ENCODE data around the gene RIPPLY3. TPM values are rescaled to one million over a fixed set of nuclear protein-coding genes. Genes with fewer than 3 reads are reported as not detected.
A peak's percentile ranks its signal among the peaks of the same experiment; 100 is the strongest.

The RIPPLY3 gene
- total RNA-seq (under 1 TPM in 2 of 5 donors, not detected in 3; 0.18 to 0.43 TPM), polyA plus RNA-seq (under 1 TPM in 2 of 3 donors, not detected in 1; 0.56 to 0.65 TPM)
- long read RNA-seq, donor 1 = 0 reads
- long read RNA-seq, donor 2 = 0 reads
- long read RNA-seq, donor 3 = 0 reads
- long read RNA-seq, donor 4 = 0 reads
- long read RNA-seq, donor 5 = 0 reads
- long read RNA-seq, donor 6 = 0 reads
- long read RNA-seq, donor 7, partial matches to known transcripts = 0 of 1 reads
- long read RNA-seq, donor 7, other reads (novel, unspliced or antisense) = 0 of 1 reads
- long read RNA-seq, donor 8 = 0 reads
- long read RNA-seq, donor 9, partial matches to known transcripts = 0 of 1 reads
- long read RNA-seq, donor 9, other reads (novel, unspliced or antisense) = 0 of 1 reads
- long read RNA-seq, donor 10 = 0 reads

GRCh38 chr21:37006486-37007291 is at the start of gene RIPPLY3:
Gene RIPPLY3, plus strand, starts transcription at chr21:37006702. Its CDS starts 71 bp downstream, at chr21:37006773.
- intact Hi-C loops (cut with DNase I; ENCODE audit: low total_unique reads) = no loop called here
- no peaks in the 10 kb centered on the region for H3K9me3 ChIP-seq
- peaks cover 12 to 36% (median 28%) of the 10 kb centered on the region in 4 donors for H3K4me1 ChIP-seq
- TF ChIP-seq POLR2A (IDR thresholded peaks at IDR 0.05) (no peak), EP300 (IDR thresholded peaks at IDR 0.05) (no peak), POLR2AphosphoS5 (IDR thresholded peaks at IDR 0.05) (no peak), CTCF (IDR thresholded peaks at IDR 0.05) (no peak)
- peaks cover 3 to 61% (median 14%) of the 10 kb centered on the region in 3 donors for H3K27me3 ChIP-seq
- H3K4me3 ChIP-seq = peak within 1 kb of the TSS; percentile 47 to 74 (median 60)
- no peak within 1 kb of the TSS for H3K27ac ChIP-seq
- DNase-seq = peak in 1 of 2 donors; percentile 60
- 1 to 6% (median 2%) methylated on average over 29 to 87 of the region's 87 CpGs for WGBS, 5 donors
- H3K36me3 ChIP-seq = no peaks in the 10 kb centered on the region

- Histone ChIP-seq H3K9me3 (no peaks in the 10 kb centered on the region), H3K4me3 (no peak overlapping the region), H3K27me3 (no peaks in the 10 kb centered on the region), H3K36me3 (peaks cover 0 to 65% (median 35%) of the 10 kb centered on the region in 4 donors), H3K27ac (no peak overlapping the region), H3K4me1 (peaks cover 0 to 6% (median 0%) of the 10 kb centered on the region in 4 donors)
- 88 to 97% (median 95%) methylated on average over 4 to 17 of the region's 17 CpGs for WGBS, 5 donors
- DNase-seq = no peak
- TF ChIP-seq CTCF (IDR thresholded peaks at IDR 0.05) (no peak), EP300 (IDR thresholded peaks at IDR 0.05) (no peak), POLR2AphosphoS5 (IDR thresholded peaks at IDR 0.05) (no peak), POLR2A (IDR thresholded peaks at IDR 0.05) (no peak)
- intact Hi-C loops (cut with DNase I; ENCODE audit: low total_unique reads) = no loop called here
Observed at GRCh38 chr21:36959020-36959835, 47.3 kb upstream of the RIPPLY3 start.

GRCh38 chr21:36960676-36961284 is 45.7 kb upstream of the RIPPLY3 start:
- no peak for DNase-seq
- intact Hi-C loops (cut with DNase I; ENCODE audit: low total_unique reads) = no loop called here
- 94 to 96% (median 96%) methylated on average over 8 of the region's 8 CpGs for WGBS, 5 donors
- peaks cover 0 to 53% (median 34%) of the 10 kb centered on the region in 4 donors for H3K36me3 ChIP-seq
- peaks cover 0 to 18% (median 10%) of the 10 kb centered on the region in 4 donors for H3K4me1 ChIP-seq
- no peak for TF ChIP-seq EP300 (IDR thresholded peaks at IDR 0.05)
- no peak for TF ChIP-seq POLR2AphosphoS5 (IDR thresholded peaks at IDR 0.05)
- no peak for TF ChIP-seq POLR2A (IDR thresholded peaks at IDR 0.05)
- no peak for TF ChIP-seq CTCF (IDR thresholded peaks at IDR 0.05)
- no peaks in the 10 kb centered on the region for H3K9me3 ChIP-seq
- no peak overlapping the region for H3K27ac ChIP-seq
- H3K27me3 ChIP-seq = no peaks in the 10 kb centered on the region
- no peak overlapping the region for H3K4me3 ChIP-seq

Measured in stomach (tissue), 19 donors.